Memory B cell (primary cell): ENCODE measurements around the gene RASD2.

Source experiments
- ATAC-seq: fragments of 150-1000 bp; cut with Tn5 transposase; 2 replicates; pipeline ENCODE4 v1.10.0; 2021; ENCODE audit warnings: low read depth, mild to moderate bottlenecking, moderate library complexity
- DNase-seq, 2 donors: peaks; one replicate each; pipeline ENCODE4 v3.0.0; 2022; ENCODE audit warnings: low spot score in 2 of 2
- H3K27ac Mint-ChIP-seq: one replicate; pipeline ENCODE4 v1.8.0; 2022; ENCODE audit warnings: mild to moderate bottlenecking, moderate library complexity, mixed read lengths
- H3K27me3 Mint-ChIP-seq: one replicate; pipeline ENCODE4 v1.8.0; 2022; ENCODE audit warnings: mixed read lengths
- H3K36me3 Mint-ChIP-seq: one replicate; pipeline ENCODE4 v1.8.0; 2022; ENCODE audit warnings: mild to moderate bottlenecking, mixed read lengths
- H3K4me1 Mint-ChIP-seq: one replicate; pipeline ENCODE4 v1.8.0; 2022; ENCODE audit warnings: mixed read lengths
- H3K4me3 Mint-ChIP-seq: one replicate; pipeline ENCODE4 v1.8.0; 2022; ENCODE audit warnings: mild to moderate bottlenecking, moderate library complexity, mixed read lengths
- H3K9me3 Mint-ChIP-seq: one replicate; pipeline ENCODE4 v1.8.0; 2022; ENCODE audit warnings: mixed read lengths

Gene RASD2

GRCh38 chr22:35598396-35598710 lies 57.7 kb downstream of the RASD2 start:
- Mint-ChIP-seq H3K4me3 (no peak overlapping the region), H3K27ac (no peak overlapping the region), H3K27me3 (peaks cover 8% of the 10 kb centered on the region), H3K9me3 (no peaks in the 10 kb centered on the region), H3K4me1 (no peaks in the 10 kb centered on the region), H3K36me3 (no peaks in the 10 kb centered on the region)
- DNase-seq (no peak), ATAC-seq (no peak)

- no peak overlapping the region for H3K4me3 Mint-ChIP-seq
- H3K27ac Mint-ChIP-seq = no peak overlapping the region
- H3K9me3 Mint-ChIP-seq = no peaks in the 10 kb centered on the region
- no peaks in the 10 kb centered on the region for H3K4me1 Mint-ChIP-seq
- ATAC-seq = no peak
- DNase-seq = no peak
- H3K36me3 Mint-ChIP-seq = no peaks in the 10 kb centered on the region
- peaks cover 7% of the 10 kb centered on the region for H3K27me3 Mint-ChIP-seq
Measured at GRCh38 chr22:35599364-35599763, 58.7 kb downstream of the RASD2 start.

GRCh38 chr22:35600476-35600875 lies 59.8 kb downstream of the RASD2 start:
- ATAC-seq (no peak), DNase-seq (no peak)
- Mint-ChIP-seq H3K27me3 (peaks cover 3% of the 10 kb centered on the region), H3K9me3 (no peaks in the 10 kb centered on the region), H3K4me1 (no peaks in the 10 kb centered on the region), H3K4me3 (no peak overlapping the region), H3K27ac (no peak overlapping the region), H3K36me3 (no peaks in the 10 kb centered on the region)

- Mint-ChIP-seq H3K4me3 (no peak overlapping the region), H3K9me3 (no peaks in the 10 kb centered on the region), H3K36me3 (no peaks in the 10 kb centered on the region), H3K27ac (no peak overlapping the region), H3K4me1 (no peaks in the 10 kb centered on the region), H3K27me3 (peaks cover 4% of the 10 kb centered on the region)
- DNase-seq = no peak
- no peak for ATAC-seq
Measured at GRCh38 chr22:35601013-35601580, 60.5 kb downstream of the RASD2 start.

GRCh38 chr22:35601743-35602615 lies 61.3 kb downstream of the RASD2 start:
- Mint-ChIP-seq H3K36me3 (no peaks in the 10 kb centered on the region), H3K4me3 (no peak overlapping the region), H3K9me3 (no peaks in the 10 kb centered on the region), H3K27me3 (peaks cover 11% of the 10 kb centered on the region), H3K4me1 (no peaks in the 10 kb centered on the region), H3K27ac (no peak overlapping the region)
- DNase-seq (no peak), ATAC-seq (no peak)
